Skeletal muscle satellite cell (primary cell): ENCODE data around the gene GPC1.
"Not testable (repeated sequence)": the region's sequence is repeated elsewhere in the genome, so short reads cannot be mapped to it uniquely, and the experiment has no call there.

Source experiments
- H3K27me3 ChIP-seq: 2 replicates; pipeline ENCODE4 v1.7.0; 2013; ENCODE audit warnings: low read length; ENCODE audit not compliant: control insufficient read depth, insufficient read depth
- H3K36me3 ChIP-seq: 2 replicates; pipeline ENCODE4 v1.7.0; 2013; ENCODE audit warnings: mild to moderate bottlenecking, control low read depth, low read length; ENCODE audit not compliant: insufficient read depth
- H3K4me1 ChIP-seq: 2 replicates; pipeline ENCODE4 v1.7.0; 2013; ENCODE audit warnings: low read length; ENCODE audit not compliant: control insufficient read depth, insufficient read depth
- H3K4me2 ChIP-seq: 2 replicates; pipeline ENCODE4 v1.7.0; 2013; ENCODE audit warnings: mild to moderate bottlenecking, low read length
- H3K4me3 ChIP-seq: 2 replicates; pipeline ENCODE4 v1.7.0; 2013; ENCODE audit warnings: low read length
- H3K9ac ChIP-seq: 2 replicates; pipeline ENCODE4 v1.7.0; 2013; ENCODE audit warnings: mild to moderate bottlenecking, low read depth, low read length, moderate library complexity
- H3K9me3 ChIP-seq: replicated peaks from 2 replicates; pipeline ENCODE4 v1.7.0; 2013; ENCODE audit warnings: mild to moderate bottlenecking, control low read depth, low read length

The GPC1 gene

DNA sequence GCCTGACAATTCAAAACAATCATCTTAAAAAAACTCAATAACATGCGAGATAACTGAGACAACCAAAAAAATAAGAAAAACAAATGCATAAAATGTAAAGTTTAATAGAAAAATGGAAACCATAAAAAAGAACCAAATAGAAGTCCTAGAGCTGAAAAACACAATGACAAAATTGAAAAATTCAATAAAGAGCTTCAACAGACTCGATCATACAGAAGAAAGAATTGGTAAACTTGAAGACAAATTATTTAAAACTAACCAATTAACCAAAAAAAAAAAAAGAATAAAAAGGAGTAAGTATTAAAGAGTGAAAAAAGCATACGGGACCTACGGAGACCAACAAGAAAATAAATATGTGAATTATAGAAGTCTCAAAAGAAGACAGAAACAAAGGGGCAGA is 37.7 kb downstream of the GPC1 start:
- H3K9ac ChIP-seq, result no peak overlapping the region
- no peaks in the 10 kb centered on the region for H3K4me1 ChIP-seq
- H3K4me3 ChIP-seq, result no peak overlapping the region
- H3K27me3 ChIP-seq, result no peaks in the 10 kb centered on the region
- H3K36me3 ChIP-seq, result no peaks in the 10 kb centered on the region
- H3K9me3 ChIP-seq, result peaks cover 11% of the 10 kb centered on the region
- no peak overlapping the region for H3K4me2 ChIP-seq

DNA sequence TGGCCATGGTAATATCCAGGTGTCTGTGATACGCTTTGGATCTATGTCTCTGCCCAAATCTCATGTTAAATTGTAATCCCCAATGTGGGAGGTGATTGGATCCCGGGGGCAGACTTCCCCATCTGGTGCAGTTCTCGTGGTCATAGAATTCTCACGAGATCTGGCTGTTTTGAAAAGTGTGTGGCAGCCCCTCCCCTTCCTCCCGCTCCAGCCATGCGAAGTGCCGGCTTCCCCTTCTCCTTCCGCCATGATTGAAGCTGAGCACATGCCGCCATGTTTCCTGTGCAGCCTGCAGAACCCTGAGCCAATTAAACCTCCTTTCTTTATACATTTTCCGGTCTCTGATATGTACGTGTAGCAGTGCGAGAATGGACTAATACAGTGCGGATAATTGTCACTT is 42.5 kb downstream of the GPC1 start:
- H3K4me2 ChIP-seq, result no peak overlapping the region
- no peak overlapping the region for H3K9ac ChIP-seq
- H3K9me3 ChIP-seq, result peaks cover 6% of the 10 kb centered on the region
- H3K36me3 ChIP-seq, result no peaks in the 10 kb centered on the region
- no peak overlapping the region for H3K4me3 ChIP-seq
- no peaks in the 10 kb centered on the region for H3K27me3 ChIP-seq
- H3K4me1 ChIP-seq, result no peaks in the 10 kb centered on the region

DNA sequence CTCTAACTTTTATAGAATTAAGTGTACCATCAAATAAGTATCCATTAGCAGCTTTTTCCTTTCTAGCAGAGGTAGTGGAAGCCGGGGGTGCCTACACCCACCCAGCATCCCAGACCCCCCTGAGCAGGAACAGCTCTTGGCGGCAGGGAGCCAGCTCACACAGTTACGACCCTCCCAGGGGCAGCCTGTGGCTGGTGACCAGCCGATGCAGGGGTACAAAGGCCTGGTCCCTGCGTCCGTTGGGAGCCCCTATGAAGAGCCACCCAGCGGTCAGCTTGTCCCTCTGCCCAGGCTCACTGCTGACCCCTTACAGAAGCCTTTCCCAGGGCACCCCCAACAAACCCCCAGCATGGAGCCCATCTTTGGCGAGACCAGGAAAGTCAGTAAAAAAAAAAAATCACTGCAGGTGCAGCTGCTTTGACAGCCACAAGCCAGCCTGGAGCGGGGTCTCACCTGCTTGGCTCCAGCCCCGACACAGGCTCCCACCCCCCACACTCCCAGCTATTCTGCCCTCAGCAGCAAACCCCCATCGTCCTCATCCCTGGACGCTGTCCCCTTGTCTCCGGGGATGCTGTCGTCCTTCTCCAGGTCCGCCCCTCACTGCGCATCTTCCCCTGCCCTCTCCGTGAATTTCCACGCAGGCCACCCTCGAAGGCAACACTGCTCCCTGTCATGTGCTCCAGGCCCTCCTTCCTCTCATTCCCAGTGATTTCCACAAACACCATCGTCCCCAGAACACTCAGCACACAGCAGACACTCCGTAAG is 43.1 kb downstream of the GPC1 start:
- Histone ChIP-seq H3K9me3 (peaks cover 6% of the 10 kb centered on the region), H3K4me3 (no peak overlapping the region), H3K9ac (no peak overlapping the region), H3K4me1 (no peaks in the 10 kb centered on the region), H3K4me2 (no peak overlapping the region), H3K27me3 (no peaks in the 10 kb centered on the region), H3K36me3 (no peaks in the 10 kb centered on the region)

DNA sequence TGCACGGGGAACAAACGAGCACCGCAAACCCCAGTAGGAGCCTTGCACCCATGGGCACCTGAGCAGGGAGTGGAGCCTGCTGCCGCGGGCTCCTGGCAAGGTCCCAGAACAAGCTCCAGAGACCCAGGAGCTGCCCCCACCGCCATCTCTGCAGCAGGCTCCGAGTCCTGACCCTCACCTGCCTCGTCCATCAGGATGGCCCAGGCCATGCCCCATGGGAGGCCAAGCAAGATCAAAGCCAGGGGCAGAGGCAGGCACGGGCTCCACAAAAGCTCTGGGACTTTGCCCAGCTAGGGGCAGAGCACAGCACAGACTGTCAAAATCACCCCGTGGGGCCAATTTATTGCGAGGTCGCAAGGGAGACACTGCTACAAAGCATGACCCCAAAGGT is 43.6 kb downstream of the GPC1 start:
- Histone ChIP-seq H3K27me3 (no peaks in the 10 kb centered on the region), H3K4me1 (no peaks in the 10 kb centered on the region), H3K9me3 (peaks cover 6% of the 10 kb centered on the region), H3K4me2 (no peak overlapping the region), H3K4me3 (no peak overlapping the region), H3K9ac (no peak overlapping the region), H3K36me3 (no peaks in the 10 kb centered on the region)

DNA sequence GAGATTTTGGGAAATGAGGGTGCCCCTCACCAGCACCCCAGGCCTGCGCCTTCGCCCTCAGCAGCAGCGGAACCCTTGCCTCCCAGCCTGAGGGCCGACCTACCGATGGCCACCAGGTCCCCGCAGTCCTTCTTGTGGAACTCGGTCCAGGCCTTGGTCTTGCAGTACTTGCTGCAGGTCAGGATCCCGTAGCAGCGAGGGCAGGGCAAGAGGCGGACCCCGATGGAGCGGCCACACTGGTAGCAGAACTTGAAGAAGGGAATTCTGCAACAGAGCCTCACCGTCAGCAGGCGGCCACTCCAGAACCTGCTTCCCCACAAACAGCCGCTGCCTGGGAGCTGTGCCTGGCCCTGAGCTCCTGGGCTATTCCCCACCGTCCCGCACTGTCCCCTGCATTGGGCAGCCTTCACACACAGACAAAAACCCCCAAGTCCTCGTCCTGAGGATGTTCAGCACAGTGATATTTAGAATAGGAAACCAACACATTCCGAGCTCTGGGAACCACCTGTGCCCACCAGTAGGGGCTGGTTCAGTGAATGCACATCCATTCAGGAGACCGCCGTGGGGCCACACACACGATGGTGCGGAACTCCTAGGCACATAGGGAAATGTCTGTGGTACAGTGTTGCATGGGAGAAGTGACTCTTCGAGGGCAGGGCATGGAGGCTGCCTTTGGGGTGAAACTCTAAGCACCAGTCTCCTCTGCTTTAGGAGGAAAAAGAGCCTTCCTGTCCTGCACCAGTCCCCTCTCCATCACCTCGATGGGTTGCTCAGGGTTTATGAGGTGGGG is 45.6 kb downstream of the GPC1 start:
- H3K4me3 ChIP-seq, result no peak overlapping the region
- no peak overlapping the region for H3K9ac ChIP-seq
- no peaks in the 10 kb centered on the region for H3K27me3 ChIP-seq
- H3K9me3 ChIP-seq, result peaks cover 2% of the 10 kb centered on the region
- no peaks in the 10 kb centered on the region for H3K36me3 ChIP-seq
- no peak overlapping the region for H3K4me2 ChIP-seq
- no peaks in the 10 kb centered on the region for H3K4me1 ChIP-seq

DNA sequence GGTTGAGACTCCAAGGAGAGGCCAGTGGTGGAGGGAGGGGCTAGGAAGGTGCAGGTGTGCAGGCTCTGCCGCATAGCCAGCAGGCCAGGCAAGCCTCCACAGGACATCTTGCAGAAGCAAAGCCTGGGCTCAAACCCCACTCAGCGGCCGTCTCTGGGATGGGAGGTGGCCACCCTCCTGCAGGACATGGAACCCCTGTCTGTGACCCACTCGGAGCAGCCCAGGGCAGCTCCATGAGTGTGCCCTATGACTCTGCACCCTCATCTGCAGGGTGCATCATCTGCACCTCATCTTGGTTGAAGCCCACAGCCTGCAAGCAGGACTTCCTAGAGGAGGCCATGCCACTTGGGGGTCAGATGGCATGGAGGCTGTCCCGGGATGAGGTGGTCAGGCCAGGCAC is 46.3 kb downstream of the GPC1 start:
- H3K36me3 ChIP-seq, result no peaks in the 10 kb centered on the region
- H3K4me1 ChIP-seq, result no peaks in the 10 kb centered on the region
- H3K4me2 ChIP-seq, result no peak overlapping the region
- H3K4me3 ChIP-seq, result no peak overlapping the region
- H3K9ac ChIP-seq, result no peak overlapping the region
- no peaks in the 10 kb centered on the region for H3K9me3 ChIP-seq
- no peaks in the 10 kb centered on the region for H3K27me3 ChIP-seq

DNA sequence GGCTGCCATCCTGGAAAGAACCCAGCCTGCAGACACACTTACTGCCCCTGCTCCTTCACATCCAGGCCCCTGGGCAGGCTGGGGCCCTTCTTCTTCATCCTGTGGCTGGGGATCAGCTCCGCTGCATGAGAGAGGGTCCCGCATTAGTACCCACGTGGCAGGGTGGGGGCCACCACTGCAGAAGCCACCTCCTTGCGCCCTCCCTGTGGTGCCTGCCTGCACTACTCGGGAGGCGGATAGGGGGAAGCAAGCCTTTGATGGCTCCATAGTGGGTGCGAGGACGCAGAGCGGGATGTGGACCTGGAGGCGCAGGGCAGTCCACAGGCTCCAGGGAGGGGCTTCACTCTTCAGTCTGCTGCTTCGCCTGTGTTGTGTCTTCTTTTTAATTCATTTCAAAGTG is 46.7 kb downstream of the GPC1 start:
- H3K4me3 ChIP-seq, result no peak overlapping the region
- H3K27me3 ChIP-seq, result no peaks in the 10 kb centered on the region
- H3K4me2 ChIP-seq, result no peak overlapping the region
- no peaks in the 10 kb centered on the region for H3K9me3 ChIP-seq
- H3K9ac ChIP-seq, result no peak overlapping the region
- H3K36me3 ChIP-seq, result no peaks in the 10 kb centered on the region
- no peaks in the 10 kb centered on the region for H3K4me1 ChIP-seq

DNA sequence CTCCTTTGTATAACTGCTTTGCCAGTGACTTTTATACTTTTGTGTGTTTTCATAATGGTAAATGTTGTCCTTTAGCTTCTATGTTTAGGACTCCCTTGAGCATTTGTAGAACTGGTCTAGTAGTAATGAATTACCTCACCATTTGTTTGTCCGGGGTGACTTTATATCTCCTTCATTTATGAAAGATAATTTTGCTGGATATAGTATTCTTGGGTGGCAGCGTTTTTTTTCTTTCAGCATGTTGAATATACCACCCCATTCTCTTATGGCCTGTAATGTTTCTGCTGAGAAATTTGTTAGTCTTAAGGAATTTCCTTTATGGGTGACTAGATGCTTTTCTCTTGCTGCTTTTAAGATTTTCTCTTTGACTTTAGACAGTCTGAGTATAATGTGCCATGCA is 56.0 kb downstream of the GPC1 start:
- Histone ChIP-seq H3K27me3 (no peaks in the 10 kb centered on the region), H3K36me3 (no peaks in the 10 kb centered on the region), H3K9me3 (no peaks in the 10 kb centered on the region), H3K4me2 (no peak overlapping the region), H3K4me3 (no peak overlapping the region), H3K9ac (no peak overlapping the region), H3K4me1 (no peaks in the 10 kb centered on the region)

DNA sequence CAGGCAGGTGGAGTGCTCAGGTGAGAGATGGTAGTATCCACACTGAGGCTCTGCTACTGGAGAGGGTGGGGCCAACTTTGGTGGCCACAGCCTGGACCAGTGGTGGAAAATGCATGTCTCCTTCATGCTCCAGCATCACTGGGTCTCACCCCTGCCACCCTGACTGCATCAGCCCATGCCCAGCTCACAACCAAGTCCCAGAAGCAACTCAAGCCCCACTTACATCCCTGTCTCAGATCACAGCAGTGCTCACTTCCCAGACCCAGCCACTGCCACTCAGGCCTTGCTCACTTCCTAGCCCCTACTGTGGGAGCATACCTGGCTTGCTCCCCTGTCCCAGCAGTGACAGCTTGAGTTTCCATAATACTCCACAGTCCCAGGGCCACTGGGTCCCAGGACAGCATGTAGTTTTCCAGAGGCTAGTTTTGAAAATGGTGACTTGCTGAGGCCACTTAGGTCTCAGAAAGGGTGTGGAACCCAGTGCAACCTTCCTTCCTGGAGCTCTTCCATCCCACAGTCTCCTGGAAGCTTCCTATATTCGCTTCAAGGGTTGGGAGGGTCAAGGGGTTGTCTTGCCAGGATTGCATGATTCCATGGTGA is 58.8 kb downstream of the GPC1 start:
- no peak overlapping the region for H3K9ac ChIP-seq
- H3K27me3 ChIP-seq, result no peaks in the 10 kb centered on the region
- H3K36me3 ChIP-seq, result no peaks in the 10 kb centered on the region
- H3K9me3 ChIP-seq, result no peaks in the 10 kb centered on the region
- no peak overlapping the region for H3K4me2 ChIP-seq
- no peaks in the 10 kb centered on the region for H3K4me1 ChIP-seq
- H3K4me3 ChIP-seq, result no peak overlapping the region

DNA sequence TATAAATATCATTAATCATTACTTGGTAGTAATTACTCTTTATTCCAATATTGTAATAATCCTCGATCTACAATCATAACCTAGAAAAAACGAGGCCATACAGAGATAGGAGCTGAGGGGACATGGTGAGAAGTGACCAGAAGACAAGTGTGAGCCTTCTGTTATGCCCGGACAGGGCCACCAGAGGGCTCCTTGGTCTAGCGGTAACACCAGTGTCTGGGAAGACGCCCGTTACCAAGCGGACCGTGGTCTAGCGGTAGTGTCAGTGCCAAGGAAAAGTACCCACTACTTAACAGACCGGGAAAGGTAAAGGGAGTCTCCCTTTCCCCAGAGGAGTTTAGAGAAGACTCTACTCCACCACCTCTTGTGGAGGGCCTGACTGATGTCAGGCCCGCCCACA is 59.5 kb downstream of the GPC1 start:
- H3K4me1 ChIP-seq, H3K36me3 ChIP-seq, H3K9ac ChIP-seq, H3K27me3 ChIP-seq, H3K4me3 ChIP-seq, H3K9me3 ChIP-seq, H3K4me2 ChIP-seq: not testable (repeated sequence)

DNA sequence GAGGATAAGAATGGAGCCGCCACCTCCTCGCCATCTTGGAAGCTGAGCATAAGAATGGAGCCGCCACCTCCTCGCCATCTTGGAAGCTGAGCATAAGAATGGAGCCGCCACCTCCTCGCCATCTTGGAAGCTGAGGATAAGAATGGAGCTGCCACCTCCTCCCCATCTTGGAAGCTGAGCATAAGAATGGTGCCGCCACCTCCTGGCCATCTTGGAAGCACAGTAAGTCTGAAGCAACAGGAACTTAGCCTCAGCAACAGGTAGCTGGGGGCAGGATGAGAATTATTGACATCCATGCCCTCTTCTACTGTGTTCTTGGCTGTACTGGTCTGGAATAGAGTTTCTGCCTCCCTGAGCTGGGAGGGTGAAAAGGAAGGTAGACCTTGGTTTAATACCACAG is 61.6 kb downstream of the GPC1 start:
- H3K9ac ChIP-seq, H3K36me3 ChIP-seq, H3K27me3 ChIP-seq, H3K4me2 ChIP-seq, H3K9me3 ChIP-seq, H3K4me1 ChIP-seq, H3K4me3 ChIP-seq: not testable (repeated sequence)
